Measurements from ENCODE around the gene MFGE8.
"Not testable (repeated sequence)": the region's sequence is repeated elsewhere in the genome, so short reads cannot be mapped to it uniquely, and the experiment has no call there.

The MFGE8 gene

DNA sequence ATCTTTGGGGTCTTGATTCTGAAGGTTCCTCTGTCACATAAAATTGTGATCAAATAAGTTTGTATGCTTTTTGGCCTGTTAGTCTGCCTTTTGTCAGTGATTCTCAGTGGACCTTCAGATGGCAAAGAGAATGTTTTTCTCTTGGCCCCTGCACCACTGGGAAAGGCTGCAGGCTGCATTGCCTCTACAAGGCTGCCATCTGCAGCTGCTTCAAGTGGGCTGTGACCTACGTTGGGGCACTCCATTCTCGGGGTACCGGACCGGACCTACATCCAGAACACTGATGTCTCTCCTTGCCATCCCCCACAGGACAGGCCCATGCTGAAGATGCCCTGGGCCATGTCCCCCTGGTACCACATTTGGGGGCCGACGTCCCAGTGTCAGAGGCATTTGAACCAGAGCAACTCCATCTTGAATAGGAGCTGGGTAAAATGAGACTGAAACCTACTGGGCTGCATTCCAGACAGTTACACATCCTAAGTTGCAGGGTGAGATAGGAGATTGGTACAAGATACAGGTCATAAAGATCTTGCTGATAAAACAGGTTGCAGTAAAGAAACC, 37.5 kb upstream of the MFGE8 start:
- ChIA-PET CTCF (no interaction called here), POLR2A (no interaction called here)
- DNase-seq (ENCODE audit: extremely low spot score), result no peak
- TF ChIP-seq, protein P1, sequence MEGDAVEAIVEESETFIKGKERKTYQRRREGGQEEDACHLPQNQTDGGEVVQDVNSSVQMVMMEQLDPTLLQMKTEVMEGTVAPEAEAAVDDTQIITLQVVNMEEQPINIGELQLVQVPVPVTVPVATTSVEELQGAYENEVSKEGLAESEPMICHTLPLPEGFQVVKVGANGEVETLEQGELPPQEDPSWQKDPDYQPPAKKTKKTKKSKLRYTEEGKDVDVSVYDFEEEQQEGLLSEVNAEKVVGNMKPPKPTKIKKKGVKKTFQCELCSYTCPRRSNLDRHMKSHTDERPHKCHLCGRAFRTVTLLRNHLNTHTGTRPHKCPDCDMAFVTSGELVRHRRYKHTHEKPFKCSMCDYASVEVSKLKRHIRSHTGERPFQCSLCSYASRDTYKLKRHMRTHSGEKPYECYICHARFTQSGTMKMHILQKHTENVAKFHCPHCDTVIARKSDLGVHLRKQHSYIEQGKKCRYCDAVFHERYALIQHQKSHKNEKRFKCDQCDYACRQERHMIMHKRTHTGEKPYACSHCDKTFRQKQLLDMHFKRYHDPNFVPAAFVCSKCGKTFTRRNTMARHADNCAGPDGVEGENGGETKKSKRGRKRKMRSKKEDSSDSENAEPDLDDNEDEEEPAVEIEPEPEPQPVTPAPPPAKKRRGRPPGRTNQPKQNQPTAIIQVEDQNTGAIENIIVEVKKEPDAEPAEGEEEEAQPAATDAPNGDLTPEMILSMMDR (IDR thresholded peaks at IDR 0.05; ENCODE audit: control extremely low read depth, extremely low read depth, low read depth, missing control alignments), result no peak

DNA sequence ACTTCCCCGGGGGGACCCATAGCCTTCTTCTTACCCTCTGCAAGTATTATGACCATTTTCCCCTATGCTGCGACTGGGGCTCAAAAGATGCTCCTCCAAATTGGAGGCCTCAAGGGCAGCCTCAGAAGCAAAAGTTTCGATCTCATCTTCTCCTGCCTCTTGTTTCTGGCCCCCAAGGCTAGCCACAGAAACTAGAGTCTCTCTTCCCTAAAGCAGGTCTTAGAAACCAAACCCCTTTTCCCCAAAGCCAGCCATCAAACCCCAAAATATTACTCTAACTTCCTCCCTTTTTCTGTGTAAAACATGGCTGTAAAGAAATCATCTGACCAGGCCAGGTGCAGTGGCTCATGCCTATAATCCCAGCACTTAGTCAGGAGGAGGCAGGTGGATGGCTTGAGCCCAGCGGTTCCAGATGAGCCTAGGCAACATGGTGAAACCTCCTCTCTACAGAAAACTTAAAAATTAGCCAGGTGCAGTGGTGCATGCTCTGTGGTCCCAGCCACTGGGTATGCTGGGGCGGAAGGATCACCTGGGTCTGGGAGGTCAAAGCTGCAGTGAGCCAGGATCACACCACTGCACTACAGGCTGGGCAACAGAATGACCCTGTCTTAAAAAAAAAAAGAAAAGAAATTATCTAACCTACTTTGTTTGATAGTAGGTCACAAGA, 36.7 kb upstream of the MFGE8 start:
- no peak for DNase-seq (ENCODE audit: extremely low spot score)
- ChIA-PET CTCF (no interaction called here), POLR2A (no interaction called here)
- TF ChIP-seq, protein P1 (IDR thresholded peaks at IDR 0.05; ENCODE audit: control extremely low read depth, extremely low read depth, low read depth, missing control alignments), result no peak

DNA sequence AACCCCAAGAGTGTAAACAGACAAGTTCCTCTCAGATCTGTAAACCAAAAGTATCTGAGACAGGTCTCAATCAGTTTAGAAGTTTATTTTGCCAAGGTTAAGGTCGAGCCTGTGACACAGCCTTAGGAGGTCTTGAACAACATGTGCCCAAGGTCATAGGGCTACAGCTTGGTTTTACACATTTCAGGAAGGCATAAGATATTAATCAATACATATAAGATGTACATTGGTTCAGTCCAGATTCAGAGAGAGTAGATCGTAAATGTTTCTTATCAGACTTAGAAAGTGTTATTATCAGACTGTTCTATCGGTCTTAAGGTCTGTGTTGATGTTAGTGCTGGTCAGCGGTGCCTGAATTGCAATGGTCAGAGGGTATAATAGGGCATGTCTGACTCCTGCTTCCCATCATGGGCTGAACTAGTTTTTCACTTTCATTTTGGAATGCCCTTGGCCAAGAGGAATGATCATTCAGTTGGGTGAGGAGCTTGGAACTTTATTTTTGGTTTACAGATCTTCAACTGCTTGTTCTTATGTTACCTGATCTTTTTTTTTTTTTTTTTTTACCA, 27.0 kb upstream of the MFGE8 start:
- ChIA-PET CTCF (no interaction called here), POLR2A (no interaction called here)
- TF ChIP-seq, protein P1 (IDR thresholded peaks at IDR 0.05; ENCODE audit: control extremely low read depth, extremely low read depth, low read depth, missing control alignments), result no peak
- DNase-seq (ENCODE audit: extremely low spot score), result no peak

DNA sequence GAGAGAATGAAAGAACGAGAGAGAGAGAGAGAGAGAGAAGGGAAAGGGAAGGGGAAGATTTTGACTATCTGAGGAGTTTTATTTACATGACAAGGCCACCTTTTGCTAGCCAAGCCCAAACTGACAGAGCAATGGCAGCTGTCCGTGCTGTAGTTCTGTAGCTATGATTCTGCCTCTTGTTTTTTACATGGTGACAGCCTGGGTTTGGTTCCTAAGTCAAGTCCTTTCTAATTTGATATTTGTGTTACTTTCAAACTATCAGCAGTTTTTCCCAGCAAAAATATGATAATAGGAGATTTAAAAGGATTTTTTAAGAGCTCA, 26.3 kb upstream of the MFGE8 start:
- ChIA-PET CTCF (interaction anchor here (2.3 kb wide), 1 partner anchor 34 kb away, joined by 9 read pairs; no protein-coding TSS in a partner anchor), POLR2A (no interaction called here)
- TF ChIP-seq, protein P1 (IDR thresholded peaks at IDR 0.05; ENCODE audit: control extremely low read depth, extremely low read depth, low read depth, missing control alignments), result no peak
- DNase-seq (ENCODE audit: extremely low spot score), result no peak

DNA sequence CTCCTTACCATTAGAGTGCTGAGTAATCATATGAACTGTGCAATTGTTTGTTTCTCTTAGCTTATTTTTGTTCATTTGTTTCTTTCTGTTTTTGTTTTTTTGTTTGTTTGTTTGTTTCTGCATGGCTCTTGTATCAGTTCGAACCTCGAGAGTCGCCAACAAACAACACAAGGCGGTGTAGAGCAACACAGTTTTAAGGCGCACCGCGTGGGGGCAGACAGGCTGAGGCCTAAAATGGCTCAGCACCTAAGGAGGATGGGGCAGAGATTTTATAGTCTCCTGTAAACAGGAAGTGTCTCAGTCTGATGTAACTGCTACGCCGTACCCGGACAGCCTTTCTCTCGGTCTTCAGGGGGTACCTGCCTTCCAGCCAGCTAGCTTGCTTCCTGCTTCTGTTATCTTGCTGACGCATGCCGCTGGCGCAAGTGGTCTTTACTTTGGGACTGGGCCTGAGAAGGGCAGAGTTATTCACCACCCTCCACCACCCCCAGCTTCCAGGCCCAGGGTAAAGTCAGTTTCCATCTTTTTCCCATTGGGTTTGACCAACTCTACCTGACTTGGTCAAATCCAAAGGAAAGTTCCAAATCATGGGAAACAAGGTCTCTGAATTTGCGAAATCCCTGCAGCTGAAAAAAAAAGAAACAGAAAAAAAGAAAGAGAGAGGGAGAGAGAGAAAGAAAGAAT, 25.8 kb upstream of the MFGE8 start:
- TF ChIP-seq, protein P1 (IDR thresholded peaks at IDR 0.05; ENCODE audit: control extremely low read depth, extremely low read depth, low read depth, missing control alignments), result no peak
- ChIA-PET POLR2A (no interaction called here), CTCF (interaction anchor here (2.3 kb wide), 1 partner anchor 34 kb away, joined by 9 read pairs; no protein-coding TSS in a partner anchor)
- DNase-seq (ENCODE audit: extremely low spot score), result no peak

DNA sequence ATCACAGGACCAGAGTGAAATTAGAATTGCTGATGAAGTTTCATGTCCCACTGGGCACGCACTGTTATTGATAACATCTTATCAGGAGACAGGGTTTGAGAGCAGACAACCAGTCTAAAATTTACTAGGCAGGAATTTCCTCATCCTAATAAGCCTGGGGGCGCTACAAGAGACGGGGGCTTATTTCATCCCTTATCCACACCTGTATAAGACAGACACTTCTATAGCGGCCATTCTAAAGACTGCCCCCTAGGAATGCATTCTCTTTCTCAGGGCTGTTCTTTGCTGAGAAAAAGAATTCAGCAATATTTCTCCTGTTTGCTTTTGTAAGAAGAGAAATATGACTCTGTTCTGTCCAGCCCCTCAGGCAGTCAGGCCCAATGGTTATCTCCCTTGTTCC, 21.3 kb upstream of the MFGE8 start:
- DNase-seq (ENCODE audit: extremely low spot score); POLR2A ChIA-PET: not testable (repeated sequence)
- CTCF ChIA-PET, result interaction anchor here (1.0 kb wide), 1 partner anchor 30 kb away, joined by 3 read pairs; no protein-coding TSS in a partner anchor

DNA sequence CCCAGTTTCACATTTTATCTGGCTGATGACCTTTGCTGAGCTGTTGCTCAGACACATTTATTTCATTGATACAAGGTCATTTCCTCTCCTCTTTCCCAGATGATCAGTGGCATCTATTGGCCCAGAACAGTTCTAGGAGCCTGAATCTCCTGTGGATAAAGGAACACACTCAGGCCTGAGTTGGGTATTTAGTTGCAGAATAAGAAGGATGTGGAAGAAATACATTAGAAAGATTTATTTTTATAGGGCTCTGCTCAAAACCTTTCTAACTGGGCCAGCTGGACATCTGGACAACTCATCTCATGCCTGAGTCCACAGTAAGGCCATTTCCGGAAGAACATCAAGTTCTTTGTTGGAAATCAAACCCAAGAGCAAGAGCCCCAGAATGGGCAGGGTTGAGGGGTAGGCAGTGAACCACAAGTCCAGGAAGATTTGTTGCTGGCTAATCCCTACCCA, 19.7 kb upstream of the MFGE8 start:
- CTCF ChIA-PET, result no interaction called here
- no peak for DNase-seq (ENCODE audit: extremely low spot score)
- POLR2A ChIA-PET, result no interaction called here
- TF ChIP-seq, protein P1 (IDR thresholded peaks at IDR 0.05; ENCODE audit: control extremely low read depth, extremely low read depth, low read depth, missing control alignments), result no peak
